Measurements from ENCODE around the gene PPY.
"Not testable (repeated sequence)": the region's sequence is repeated elsewhere in the genome, so short reads cannot be mapped to it uniquely, and the experiment has no call there.

The PPY gene

DNA sequence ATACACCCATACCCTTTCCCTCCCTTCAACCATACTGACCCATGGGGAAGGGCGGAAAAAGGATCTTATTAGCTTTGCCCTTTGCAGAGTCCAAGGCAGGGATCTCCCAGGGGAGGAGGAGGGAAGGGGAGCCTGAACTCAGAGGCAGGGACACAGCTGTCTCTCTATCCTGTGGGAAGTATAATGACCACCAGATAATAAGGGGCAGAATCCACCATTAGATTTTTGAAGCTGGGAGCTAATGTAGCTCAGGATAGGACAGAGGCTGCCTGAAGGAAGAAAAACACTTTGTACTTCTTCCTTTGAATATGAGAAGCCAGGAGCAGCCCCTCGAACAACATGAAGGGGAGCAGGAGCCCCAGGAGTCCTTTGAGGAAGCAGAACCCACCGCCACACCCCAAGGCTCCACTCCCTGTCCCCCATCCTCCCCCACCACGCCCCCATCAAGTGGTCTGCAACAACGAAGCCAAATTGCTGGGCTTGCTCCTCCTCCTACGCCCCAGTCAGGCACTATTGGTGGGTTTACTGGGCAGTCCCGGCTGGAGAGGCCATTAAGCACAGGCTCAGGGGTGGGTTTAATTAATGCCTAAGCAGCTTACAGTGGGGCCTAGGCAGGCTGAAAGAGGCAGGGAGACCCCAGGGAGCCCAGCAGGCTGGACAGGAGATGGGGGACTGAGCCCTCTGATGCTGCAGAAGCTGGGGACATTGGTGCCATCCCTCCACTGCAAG, 40.3 kb downstream of the PPY start:
- no peak for DNase-seq

DNA sequence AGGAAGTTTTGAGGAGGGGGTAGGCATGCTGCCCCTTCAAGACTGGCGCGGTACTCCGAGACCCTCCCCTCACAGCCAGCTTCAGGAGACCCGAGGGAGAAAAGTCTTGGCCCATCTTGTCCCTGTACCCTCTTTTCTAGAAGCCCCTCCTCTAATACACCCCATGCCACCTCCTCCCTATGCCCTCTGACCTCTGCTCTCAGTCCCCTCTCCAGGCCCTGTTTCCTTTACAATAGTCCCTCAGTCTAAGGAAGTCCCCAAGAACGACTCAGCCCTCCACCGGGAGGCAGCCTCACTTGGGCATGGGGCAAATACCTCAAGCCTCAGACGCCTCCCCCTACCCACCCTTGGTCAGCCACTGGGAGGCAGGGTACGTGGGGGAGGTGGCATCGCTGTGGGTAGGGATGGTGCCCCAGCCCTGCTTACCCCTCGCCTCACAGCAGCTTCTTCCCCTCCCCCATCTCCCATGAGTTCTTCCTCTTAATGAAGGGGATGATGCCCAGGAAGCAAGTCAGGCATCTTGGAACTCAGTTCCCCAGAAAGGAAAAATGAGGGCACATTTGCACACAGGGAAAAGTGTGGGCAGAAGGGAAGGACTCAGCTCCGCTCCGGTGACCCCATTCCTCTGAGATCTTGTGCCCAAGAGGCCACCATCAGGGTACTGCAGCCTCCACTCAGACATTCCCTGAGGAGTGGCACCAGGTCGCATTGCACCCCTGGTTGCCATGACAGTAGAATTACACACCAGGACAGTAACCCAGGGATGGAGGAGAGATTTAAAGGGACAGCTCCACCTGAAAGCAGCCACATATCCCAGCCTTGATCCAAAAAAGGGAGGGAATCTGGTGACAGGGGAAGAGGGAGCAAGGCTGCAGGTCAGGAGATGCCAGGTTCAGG, 41.2 kb downstream of the PPY start:
- DNase-seq = no peak

DNA sequence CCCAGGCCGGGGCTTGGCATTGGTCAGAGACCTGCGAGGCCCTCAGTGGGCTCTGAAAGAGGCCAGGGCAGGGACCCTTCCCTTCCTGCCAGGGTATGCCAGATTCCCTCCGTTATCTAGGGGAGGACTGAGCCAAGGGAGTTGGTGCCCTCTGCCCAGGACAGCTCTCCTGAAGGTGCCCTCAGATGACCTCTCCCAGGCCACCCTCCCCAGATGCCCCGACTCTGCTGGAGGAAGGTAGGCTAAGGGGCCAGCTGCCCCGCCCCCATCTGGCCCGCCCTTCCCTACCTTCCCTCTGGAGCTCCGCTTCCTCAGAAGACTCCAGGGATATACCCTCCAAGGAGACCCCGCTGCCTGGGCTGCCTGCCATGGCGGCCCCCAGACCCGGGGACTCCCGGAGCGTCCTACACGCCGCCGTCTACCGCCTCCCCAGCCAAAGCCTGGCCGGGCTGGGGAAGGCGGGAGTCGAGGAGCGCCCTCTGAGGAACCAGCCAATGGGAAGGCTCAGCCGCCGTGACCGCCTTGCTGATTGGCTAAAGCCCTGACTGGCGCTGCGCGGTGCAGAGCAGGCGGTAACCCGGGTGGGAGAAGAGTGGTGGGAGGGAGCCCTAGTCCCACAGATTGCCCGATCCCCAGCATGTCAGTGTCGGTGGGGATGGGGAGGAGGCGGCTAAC, 42.0 kb downstream of the PPY start:
- peak; percentile 86 for DNase-seq

DNA sequence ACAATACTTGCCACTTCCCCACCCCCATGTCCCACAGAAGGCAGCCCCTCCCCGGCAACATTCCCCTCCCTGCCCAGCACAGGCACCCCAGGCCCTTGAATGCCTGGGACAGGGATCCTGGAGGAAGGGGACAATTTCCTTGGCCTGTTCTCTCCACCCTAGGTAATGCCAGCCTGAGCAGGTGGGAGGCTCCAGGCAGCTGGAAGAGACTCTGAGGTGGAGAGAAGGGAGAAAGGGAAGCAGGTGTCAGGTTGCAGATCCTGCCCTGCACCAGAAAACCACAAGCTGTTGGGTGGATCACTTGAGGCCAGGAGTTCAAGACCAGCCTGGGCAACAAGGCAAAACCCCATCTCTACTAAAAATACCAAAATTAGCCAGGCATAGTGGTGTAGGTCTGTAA, 43.8 kb downstream of the PPY start:
- no peak for DNase-seq

DNA sequence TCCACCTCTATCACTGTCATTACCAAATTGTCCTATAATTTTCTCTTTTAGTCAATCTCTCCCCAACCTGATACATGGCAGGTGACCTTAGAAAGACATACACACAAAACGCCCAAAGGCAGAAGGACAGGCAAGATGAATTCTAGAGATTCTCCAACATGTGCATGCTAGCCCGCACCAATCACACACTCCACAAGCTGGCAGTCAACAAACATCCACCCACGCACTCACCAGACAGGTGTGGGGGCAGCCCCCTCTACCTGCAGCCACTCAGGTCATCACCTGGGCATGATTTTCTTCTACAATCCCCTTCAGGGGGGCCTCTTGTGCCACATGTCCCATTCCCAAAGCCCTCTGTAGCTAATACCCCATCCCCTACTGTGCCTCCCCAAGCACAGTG, 44.4 kb downstream of the PPY start:
- DNase-seq = no peak

DNA sequence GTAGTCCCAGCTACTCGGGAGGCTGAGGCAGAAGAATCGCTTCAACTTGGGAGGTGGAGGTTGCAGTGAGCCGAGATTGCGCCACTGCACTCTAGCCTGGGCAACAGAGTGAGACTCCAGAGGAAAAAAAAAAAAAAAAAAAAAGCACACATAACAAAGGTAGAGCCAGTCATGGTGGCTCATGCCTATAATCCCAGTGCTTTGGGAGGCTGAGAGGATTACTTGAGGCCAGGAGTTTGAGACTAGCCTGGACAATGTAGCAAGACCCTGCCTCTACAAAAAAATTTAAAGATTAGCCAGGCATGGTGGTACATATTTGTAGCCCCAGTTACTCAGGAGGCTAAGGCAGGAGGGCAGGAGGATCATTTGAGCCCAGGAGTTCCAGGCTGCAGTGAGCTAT, 47.8 kb downstream of the PPY start:
- DNase-seq = not testable (repeated sequence)

DNA sequence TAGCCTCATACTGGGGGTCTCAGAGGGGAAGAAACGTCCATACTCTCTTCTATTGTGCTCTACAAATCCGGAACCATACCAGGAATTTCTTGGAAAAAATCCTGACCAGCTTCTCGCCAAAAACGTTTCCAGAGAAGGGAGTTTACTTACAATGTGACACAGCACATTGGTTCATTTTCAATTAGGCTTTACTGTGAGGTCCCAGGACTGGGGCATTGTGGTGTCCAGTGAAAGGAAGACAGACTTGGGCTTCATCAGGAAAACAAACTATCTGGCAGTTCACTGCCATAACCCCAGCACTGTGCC, 49.7 kb downstream of the PPY start:
- no peak for DNase-seq

DNA sequence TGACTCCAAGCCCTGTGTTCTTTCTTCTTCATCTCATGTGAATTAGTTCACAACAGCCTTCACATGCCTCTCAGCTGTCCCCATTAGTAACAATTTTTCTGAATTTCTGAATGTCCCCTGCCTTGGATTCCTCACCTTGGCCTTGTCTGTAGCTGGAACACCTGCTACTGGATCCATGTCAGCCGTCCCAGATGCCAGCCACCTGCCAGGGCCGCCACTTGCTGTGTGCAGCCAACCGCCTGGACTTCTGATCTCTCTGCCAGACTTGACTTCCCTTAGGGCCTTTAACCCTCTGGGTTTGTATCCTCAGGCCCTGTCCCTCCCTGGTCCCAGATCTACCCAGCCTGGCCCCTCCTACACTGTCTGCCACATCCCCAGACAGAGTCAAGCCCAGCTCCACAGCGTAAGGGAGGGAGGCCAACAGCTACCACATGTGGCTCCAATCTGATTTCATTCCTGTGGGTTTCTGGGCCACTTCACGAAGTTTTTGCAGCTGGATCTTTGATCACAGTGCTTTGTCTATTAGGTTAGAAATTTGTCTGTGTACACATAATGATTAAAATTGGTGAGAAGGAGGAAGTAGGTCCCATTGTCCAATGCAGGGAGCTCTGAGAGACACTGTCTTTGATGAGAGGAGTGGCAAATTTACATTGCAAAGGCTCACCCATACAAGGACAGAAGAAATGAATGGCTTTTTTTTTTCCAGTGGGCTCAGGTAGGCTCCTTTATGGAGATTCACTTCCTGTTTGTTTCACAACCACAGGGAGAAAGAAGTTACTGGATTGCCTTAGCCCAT, 50.2 kb downstream of the PPY start:
- DNase-seq = no peak

All from RPMI8226 (cell line).